Activated T-helper 17 cell treated with anti-CD3 and anti-CD28 coated beads, Interleukin-2, amount 50 U/mL, for 72 hours (primary cell): ENCODE results near the gene MCF2L. TPM values are rescaled to one million over a fixed set of nuclear protein-coding genes. Genes with fewer than 3 reads are reported as not detected.

Source experiments
- ATAC-seq: fragments of 150-1000 bp; cut with Tn5 transposase; replicated peaks from 2 replicates; pipeline ENCODE4 v1.10.0; 2021; ENCODE audit warnings: mild to moderate bottlenecking, moderate library complexity
- H3K27ac Mint-ChIP-seq: one replicate; pipeline ENCODE4 v1.8.0; 2022; ENCODE audit warnings: mixed read lengths
- H3K27me3 Mint-ChIP-seq: one replicate; pipeline ENCODE4 v1.8.0; 2022; ENCODE audit warnings: mixed read lengths
- H3K36me3 Mint-ChIP-seq: one replicate; pipeline ENCODE4 v1.8.0; 2022; ENCODE audit warnings: low read depth, mild to moderate bottlenecking, mixed read lengths
- H3K4me1 Mint-ChIP-seq: one replicate; pipeline ENCODE4 v1.8.0; 2022; ENCODE audit warnings: mixed read lengths
- H3K4me3 Mint-ChIP-seq: one replicate; pipeline ENCODE4 v1.8.0; 2022; ENCODE audit warnings: mild to moderate bottlenecking, mixed read lengths
- H3K9me3 Mint-ChIP-seq: one replicate; pipeline ENCODE4 v1.8.0; 2022; ENCODE audit warnings: mixed read lengths
- total RNA-seq, 2 donors: library from RNA; stranded (reverse); gene quantifications; one replicate each; pipeline ENCODE4 v1.2.3, GENCODE V29; 2022

Gene MCF2L
- total RNA-seq, 2 donors from 2014 or later = 2.0 to 3.0 TPM

- H3K4me1 Mint-ChIP-seq = peaks cover 6% of the 10 kb centered on the region
- H3K27ac Mint-ChIP-seq = no peak overlapping the region
- H3K27me3 Mint-ChIP-seq = no peaks in the 10 kb centered on the region
- no peak overlapping the region for H3K4me3 Mint-ChIP-seq
- ATAC-seq = no peak
- H3K36me3 Mint-ChIP-seq = no peaks in the 10 kb centered on the region
- peaks cover 5% of the 10 kb centered on the region for H3K9me3 Mint-ChIP-seq
Measured at GRCh38 chr13:112977091-112977490, 8.1 kb downstream of the MCF2L start.

- Mint-ChIP-seq H3K9me3 (peaks cover 1% of the 10 kb centered on the region), H3K27me3 (no peaks in the 10 kb centered on the region), H3K27ac (no peak overlapping the region)
Measured at GRCh38 chr13:112977525-112977924, 8.5 kb downstream of the MCF2L start.

GRCh38 chr13:112978561-112979405 is 9.8 kb downstream of the MCF2L start:
- no peak overlapping the region for H3K27ac Mint-ChIP-seq
- H3K4me1 Mint-ChIP-seq = no peaks in the 10 kb centered on the region
- H3K36me3 Mint-ChIP-seq = no peaks in the 10 kb centered on the region
- H3K27me3 Mint-ChIP-seq = no peaks in the 10 kb centered on the region
- H3K4me3 Mint-ChIP-seq = no peak overlapping the region
- ATAC-seq = no peak
- no peaks in the 10 kb centered on the region for H3K9me3 Mint-ChIP-seq

More at GRCh38 chr13:112977525-112977924, 8.5 kb downstream of the MCF2L start:
- H3K4me3 Mint-ChIP-seq = no peak overlapping the region
- H3K36me3 Mint-ChIP-seq = no peaks in the 10 kb centered on the region
- peaks cover 2% of the 10 kb centered on the region for H3K4me1 Mint-ChIP-seq
- ATAC-seq = no peak

- Mint-ChIP-seq H3K4me1 (no peaks in the 10 kb centered on the region), H3K4me3 (no peak overlapping the region), H3K9me3 (no peaks in the 10 kb centered on the region), H3K27me3 (no peaks in the 10 kb centered on the region), H3K36me3 (no peaks in the 10 kb centered on the region), H3K27ac (no peak overlapping the region)
- ATAC-seq = no peak
Measured at GRCh38 chr13:112979406-112979902, 10.4 kb downstream of the MCF2L start.

- H3K4me3 Mint-ChIP-seq = no peak overlapping the region
- no peak for ATAC-seq
- no peaks in the 10 kb centered on the region for H3K27me3 Mint-ChIP-seq
- no peaks in the 10 kb centered on the region for H3K9me3 Mint-ChIP-seq
- no peaks in the 10 kb centered on the region for H3K36me3 Mint-ChIP-seq
- H3K4me1 Mint-ChIP-seq = no peaks in the 10 kb centered on the region
- no peak overlapping the region for H3K27ac Mint-ChIP-seq
Measured at GRCh38 chr13:112980434-112980833, 11.4 kb downstream of the MCF2L start.

GRCh38 chr13:112981451-112981850 is 12.4 kb downstream of the MCF2L start:
- H3K27me3 Mint-ChIP-seq = no peaks in the 10 kb centered on the region
- no peak overlapping the region for H3K27ac Mint-ChIP-seq

GRCh38 chr13:112982281-112983041 is 13.4 kb downstream of the MCF2L start:
- no peaks in the 10 kb centered on the region for H3K36me3 Mint-ChIP-seq
- H3K4me1 Mint-ChIP-seq = no peaks in the 10 kb centered on the region
- no peaks in the 10 kb centered on the region for H3K27me3 Mint-ChIP-seq
- no peak overlapping the region for H3K27ac Mint-ChIP-seq
- no peaks in the 10 kb centered on the region for H3K9me3 Mint-ChIP-seq
- no peak overlapping the region for H3K4me3 Mint-ChIP-seq
- ATAC-seq = no peak

More at GRCh38 chr13:112981451-112981850, 12.4 kb downstream of the MCF2L start:
- H3K4me1 Mint-ChIP-seq = no peaks in the 10 kb centered on the region
- no peak overlapping the region for H3K4me3 Mint-ChIP-seq
- no peaks in the 10 kb centered on the region for H3K9me3 Mint-ChIP-seq
- no peak for ATAC-seq
- H3K36me3 Mint-ChIP-seq = no peaks in the 10 kb centered on the region

- ATAC-seq = no peak
- no peaks in the 10 kb centered on the region for H3K27me3 Mint-ChIP-seq
- no peaks in the 10 kb centered on the region for H3K9me3 Mint-ChIP-seq
- no peaks in the 10 kb centered on the region for H3K4me1 Mint-ChIP-seq
- H3K36me3 Mint-ChIP-seq = no peaks in the 10 kb centered on the region
- no peak overlapping the region for H3K4me3 Mint-ChIP-seq
- H3K27ac Mint-ChIP-seq = no peak overlapping the region
Measured at GRCh38 chr13:112983042-112983305, 14.0 kb downstream of the MCF2L start.

GRCh38 chr13:112983428-112984196 is 14.6 kb downstream of the MCF2L start:
- Mint-ChIP-seq H3K27ac (no peak overlapping the region), H3K36me3 (no peaks in the 10 kb centered on the region), H3K4me1 (no peaks in the 10 kb centered on the region), H3K27me3 (no peaks in the 10 kb centered on the region), H3K9me3 (no peaks in the 10 kb centered on the region), H3K4me3 (no peak overlapping the region)
- no peak for ATAC-seq

GRCh38 chr13:112984501-112984900 is 15.5 kb downstream of the MCF2L start:
- ATAC-seq = no peak
- Mint-ChIP-seq H3K27ac (no peak overlapping the region), H3K4me3 (no peak overlapping the region), H3K4me1 (no peaks in the 10 kb centered on the region), H3K36me3 (no peaks in the 10 kb centered on the region), H3K9me3 (no peaks in the 10 kb centered on the region), H3K27me3 (no peaks in the 10 kb centered on the region)

- Mint-ChIP-seq H3K9me3 (no peaks in the 10 kb centered on the region), H3K27me3 (no peaks in the 10 kb centered on the region), H3K4me3 (peak overlapping the region; percentile 19), H3K36me3 (no peaks in the 10 kb centered on the region), H3K4me1 (no peaks in the 10 kb centered on the region), H3K27ac (no peak overlapping the region)
- ATAC-seq = no peak
Measured at GRCh38 chr13:112984954-112985802, 16.2 kb downstream of the MCF2L start.

- H3K36me3 Mint-ChIP-seq = no peaks in the 10 kb centered on the region
- H3K27ac Mint-ChIP-seq = no peak overlapping the region
- no peak overlapping the region for H3K4me3 Mint-ChIP-seq
- H3K27me3 Mint-ChIP-seq = no peaks in the 10 kb centered on the region
- ATAC-seq = no peak
- H3K9me3 Mint-ChIP-seq = no peaks in the 10 kb centered on the region
- H3K4me1 Mint-ChIP-seq = no peaks in the 10 kb centered on the region
Measured at GRCh38 chr13:112985803-112986408, 16.9 kb downstream of the MCF2L start.

- no peak for ATAC-seq
- no peak overlapping the region for H3K4me3 Mint-ChIP-seq
- H3K27ac Mint-ChIP-seq = no peak overlapping the region
- H3K9me3 Mint-ChIP-seq = no peaks in the 10 kb centered on the region
- no peaks in the 10 kb centered on the region for H3K4me1 Mint-ChIP-seq
- no peaks in the 10 kb centered on the region for H3K27me3 Mint-ChIP-seq
- H3K36me3 Mint-ChIP-seq = no peaks in the 10 kb centered on the region
Measured at GRCh38 chr13:112986470-112986869, 17.5 kb downstream of the MCF2L start.
